Subcutaneous adipose tissue (tissue), 4 donors: ENCODE measurements around the gene TCF12. TPM values are rescaled to one million over a fixed set of nuclear protein-coding genes. Genes with fewer than 3 reads are reported as not detected.

Experiments
- total RNA-seq, 4 donors: library from RNA; depleted of rRNA; stranded (reverse); fragments of >200 nt; gene quantifications; one replicate each; pipeline ENCODE4 v1.1.0, GENCODE V29; 2016
- TF ChIP-seq, protein P1 (sequence below): fragments of 450-650 bp; IDR thresholded peaks from one replicate; pipeline ENCODE4 v1.5.1; 2016; ENCODE audit warnings: low read depth, mild to moderate bottlenecking, control low read depth, antibody characterized with exemption, moderate library complexity

The TCF12 gene
- total RNA-seq, 4 donors from 2014 or later = 138 to 171 (median 166) TPM

DNA sequence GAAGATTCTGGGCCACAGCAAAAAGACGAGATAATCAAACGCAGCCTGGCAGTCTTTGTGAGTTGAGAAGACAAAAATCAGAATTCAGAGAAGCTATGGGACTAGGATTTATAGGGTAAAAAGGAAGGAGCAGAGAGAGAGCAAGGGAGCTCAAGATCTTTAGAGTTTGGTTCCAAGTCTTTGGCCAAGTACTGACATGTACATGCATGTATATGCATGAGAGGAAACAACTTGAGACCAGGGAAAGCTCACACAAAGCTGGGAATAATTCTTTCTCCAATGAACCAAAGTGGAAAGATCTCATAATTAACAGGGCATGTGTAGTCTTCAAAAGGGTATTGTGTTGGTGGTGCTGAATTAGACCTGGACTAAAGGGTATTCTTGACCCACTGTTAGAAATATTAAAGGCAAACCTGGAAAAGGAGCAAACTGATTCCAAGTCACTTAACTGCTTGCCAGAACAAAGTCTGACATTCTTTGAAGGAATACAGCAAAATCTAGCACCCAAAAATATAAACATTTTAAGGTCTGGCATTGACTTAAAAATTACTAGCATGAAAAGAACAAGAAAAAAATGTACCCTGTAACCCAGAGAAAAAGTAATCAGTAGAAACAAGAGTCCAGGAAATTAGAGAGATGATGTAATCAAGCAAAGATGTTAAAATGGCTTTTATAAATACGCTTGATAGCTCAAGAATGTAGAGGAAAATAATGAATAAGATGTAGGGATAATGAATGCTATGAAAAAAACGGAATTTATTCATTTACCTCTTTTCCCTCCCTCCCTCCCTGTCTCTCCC lies 231.8 kb downstream of the TCF12 start:
- TF ChIP-seq, protein P1, sequence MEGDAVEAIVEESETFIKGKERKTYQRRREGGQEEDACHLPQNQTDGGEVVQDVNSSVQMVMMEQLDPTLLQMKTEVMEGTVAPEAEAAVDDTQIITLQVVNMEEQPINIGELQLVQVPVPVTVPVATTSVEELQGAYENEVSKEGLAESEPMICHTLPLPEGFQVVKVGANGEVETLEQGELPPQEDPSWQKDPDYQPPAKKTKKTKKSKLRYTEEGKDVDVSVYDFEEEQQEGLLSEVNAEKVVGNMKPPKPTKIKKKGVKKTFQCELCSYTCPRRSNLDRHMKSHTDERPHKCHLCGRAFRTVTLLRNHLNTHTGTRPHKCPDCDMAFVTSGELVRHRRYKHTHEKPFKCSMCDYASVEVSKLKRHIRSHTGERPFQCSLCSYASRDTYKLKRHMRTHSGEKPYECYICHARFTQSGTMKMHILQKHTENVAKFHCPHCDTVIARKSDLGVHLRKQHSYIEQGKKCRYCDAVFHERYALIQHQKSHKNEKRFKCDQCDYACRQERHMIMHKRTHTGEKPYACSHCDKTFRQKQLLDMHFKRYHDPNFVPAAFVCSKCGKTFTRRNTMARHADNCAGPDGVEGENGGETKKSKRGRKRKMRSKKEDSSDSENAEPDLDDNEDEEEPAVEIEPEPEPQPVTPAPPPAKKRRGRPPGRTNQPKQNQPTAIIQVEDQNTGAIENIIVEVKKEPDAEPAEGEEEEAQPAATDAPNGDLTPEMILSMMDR = no peak

DNA sequence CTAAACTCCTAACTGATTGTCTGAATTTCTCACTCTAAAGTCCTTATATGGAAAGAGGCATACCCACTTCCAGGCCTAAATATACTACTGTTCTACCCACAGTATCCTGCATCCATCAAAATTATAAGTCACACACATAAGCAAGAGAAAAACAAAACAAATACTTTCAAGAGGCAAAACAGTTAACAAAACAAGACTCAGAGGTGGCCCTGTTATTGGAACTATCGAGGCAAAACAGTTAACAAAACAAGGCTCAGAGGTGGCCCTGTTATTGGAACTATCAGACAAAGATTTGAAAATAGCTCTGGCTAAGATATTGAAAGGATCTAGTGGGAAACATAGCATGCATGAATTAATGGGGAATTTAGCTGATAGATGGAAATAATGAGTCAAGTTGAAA lies 233.7 kb downstream of the TCF12 start:
- TF ChIP-seq, protein P1 = no peak

DNA sequence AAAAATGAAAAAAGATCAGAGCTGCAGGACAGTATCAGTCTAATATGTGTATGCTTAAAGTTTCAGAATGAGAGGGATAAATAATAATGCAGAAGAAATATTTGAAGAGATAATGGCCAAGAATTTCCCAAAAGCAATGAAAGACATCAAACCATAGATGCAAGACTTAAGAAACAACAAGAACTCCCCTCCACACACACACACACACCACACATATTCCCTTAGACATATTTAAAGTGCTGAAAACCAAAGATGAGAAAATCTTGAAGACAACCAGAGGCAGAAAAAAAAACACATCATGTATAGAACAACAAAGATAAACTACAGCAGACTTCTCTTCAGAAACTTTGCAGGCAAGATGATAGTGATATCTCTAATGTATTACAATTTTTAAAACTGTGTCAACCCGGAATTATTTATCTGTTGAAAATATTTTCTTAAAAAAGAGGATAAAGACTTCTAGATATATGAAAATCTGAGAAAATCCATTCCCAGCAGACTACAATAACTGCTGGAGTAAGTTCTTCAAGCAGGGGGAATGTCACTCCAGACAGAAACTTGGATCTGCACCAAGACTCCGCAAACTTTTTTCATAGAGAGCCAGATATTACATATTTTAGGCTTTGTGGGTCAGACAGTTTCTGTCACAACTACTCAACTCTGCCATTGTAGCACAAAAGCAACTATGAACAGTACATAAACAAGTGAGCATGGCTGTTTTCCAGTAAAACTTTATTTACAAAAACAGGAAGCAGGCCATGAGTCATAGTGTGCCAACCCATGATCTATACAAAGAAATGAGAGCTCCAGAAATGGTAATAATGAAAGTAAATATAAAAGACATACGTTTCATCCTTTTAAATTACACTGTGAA lies 234.5 kb downstream of the TCF12 start:
- TF ChIP-seq, protein P1 = no peak

DNA sequence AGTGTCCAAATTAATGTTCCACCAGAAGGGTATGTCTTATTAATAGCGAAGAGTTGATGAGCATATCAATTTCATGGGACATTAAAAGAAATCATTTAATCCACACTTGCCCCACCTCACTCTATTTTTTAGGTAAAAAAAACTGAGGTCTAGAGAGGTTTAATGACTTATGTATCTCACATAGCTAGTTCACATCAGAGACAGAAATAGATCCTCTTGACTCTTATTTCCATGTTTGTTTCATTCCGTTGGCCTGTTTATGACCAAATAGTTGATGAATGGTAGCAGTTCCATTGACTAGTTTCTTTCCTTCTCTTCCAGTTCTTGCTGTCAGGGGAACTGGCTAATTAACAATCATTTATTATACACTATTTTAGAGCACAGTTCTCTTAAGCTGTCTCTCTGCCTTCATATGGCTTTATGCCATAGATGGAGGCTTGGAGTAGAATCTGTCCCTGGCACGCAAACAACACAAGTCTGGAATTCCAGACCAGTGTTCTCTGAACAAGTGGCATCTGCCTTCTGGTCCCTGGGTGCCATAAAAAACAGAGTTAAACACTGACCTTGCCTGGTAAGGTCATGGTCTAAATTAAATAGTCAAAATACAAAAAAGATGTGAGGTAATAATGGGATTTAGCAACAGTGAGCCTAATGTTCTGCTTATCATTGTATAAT lies 237.9 kb downstream of the TCF12 start:
- TF ChIP-seq, protein P1 = no peak

DNA sequence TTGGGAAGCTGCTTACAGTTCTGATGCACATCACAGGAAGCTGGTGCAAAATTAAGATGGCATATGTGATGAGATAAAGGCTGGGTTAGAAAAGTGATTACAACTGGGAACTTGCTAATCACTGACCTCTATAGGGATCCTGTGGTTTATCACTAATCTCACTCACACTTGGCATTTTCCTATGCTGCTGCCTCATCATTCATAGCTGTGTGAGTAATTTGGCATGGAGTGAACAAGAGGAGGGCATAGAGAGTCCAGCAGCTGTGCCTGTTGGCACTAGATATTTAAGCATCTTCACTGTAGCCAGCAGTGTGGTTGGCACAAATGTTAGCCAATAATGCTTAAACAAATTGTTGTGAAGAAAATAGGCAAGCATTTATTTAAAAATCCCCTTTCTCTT lies 240.1 kb downstream of the TCF12 start:
- TF ChIP-seq, protein P1 = no peak

DNA sequence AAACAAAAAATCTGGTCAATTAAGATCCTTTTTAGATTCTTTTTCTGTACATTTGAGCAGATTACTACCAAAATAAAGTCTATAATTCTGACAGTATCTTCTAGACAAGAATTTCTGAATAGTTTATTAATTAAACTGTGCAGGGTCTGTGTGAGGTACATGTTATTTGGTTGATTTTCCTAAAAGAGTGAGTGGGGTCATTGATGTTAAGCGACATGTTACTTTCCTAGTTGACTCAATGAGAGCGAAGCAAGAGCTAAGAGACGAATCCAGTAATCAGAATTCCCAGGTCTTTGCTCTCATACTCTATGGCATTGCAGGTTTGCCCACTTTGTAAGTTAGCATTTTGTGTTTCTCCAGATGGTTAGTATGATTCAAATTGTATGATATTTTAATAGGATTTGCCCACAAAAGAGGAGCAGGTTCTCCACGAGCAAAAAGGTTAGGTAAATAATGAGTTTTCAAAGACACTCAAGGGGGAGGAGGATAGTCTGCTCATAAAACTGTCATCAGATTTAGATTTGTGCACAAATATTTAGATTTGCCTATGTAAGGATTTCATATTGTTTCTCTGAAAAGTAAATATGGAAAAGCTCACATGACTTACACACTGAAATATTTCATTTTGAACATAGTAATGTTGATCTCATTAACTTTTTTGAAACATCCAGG lies 240.7 kb downstream of the TCF12 start:
- TF ChIP-seq, protein P1 = no peak
